Smooth muscle cell (in vitro differentiated cells): ENCODE data around the gene DEUP1. TPM values are rescaled to one million over a fixed set of nuclear protein-coding genes. Genes with fewer than 3 reads are reported as not detected.
A peak's percentile ranks its signal among the peaks of the same experiment; 100 is the strongest.

Experiments used
- DNase-seq: peaks from one replicate; lab custom pipeline; 2025; ENCODE audit not compliant: unreplicated experiment; lab: John Stamatoyannopoulos, UW
- H2AFZ ChIP-seq: fragments of 200-600 bp; sonication (generic); 2 replicates; pipeline ENCODE4 v1.6.0; 2016; ENCODE audit warnings: antibody characterized with exemption, low read depth, mild to moderate bottlenecking
- H3F3A ChIP-seq: fragments of 200-600 bp; sonication (generic); 2 replicates; pipeline ENCODE4 v1.6.0; 2017; ENCODE audit warnings: antibody characterized with exemption, low read depth
- H3K27ac ChIP-seq: fragments of 200-600 bp; sonication (generic); 2 replicates; pipeline ENCODE4 v1.5.1; 2016; ENCODE audit warnings: low read depth, mild to moderate bottlenecking
- H3K27me3 ChIP-seq: fragments of 200-600 bp; sonication (generic); 2 replicates; pipeline ENCODE4 v1.6.1; 2016; ENCODE audit warnings: low read depth, mild to moderate bottlenecking
- H3K36me3 ChIP-seq: fragments of 200-600 bp; sonication (generic); 2 replicates; pipeline ENCODE4 v1.5.1; 2016; ENCODE audit warnings: low read depth
- H3K4me1 ChIP-seq: fragments of 200-600 bp; sonication (generic); 2 replicates; pipeline ENCODE4 v1.5.1; 2016; ENCODE audit warnings: low read depth
- H3K4me2 ChIP-seq: fragments of 200-600 bp; sonication (generic); 2 replicates; pipeline ENCODE4 v1.6.0; 2016; ENCODE audit warnings: mild to moderate bottlenecking
- H3K4me3 ChIP-seq: fragments of 200-600 bp; sonication (generic); 2 replicates; pipeline ENCODE4 v1.5.1; 2016; ENCODE audit warnings: mild to moderate bottlenecking
- H3K79me2 ChIP-seq: fragments of 200-600 bp; sonication (generic); 2 replicates; pipeline ENCODE4 v1.6.0; 2016; ENCODE audit warnings: low read depth, mild to moderate bottlenecking
- H3K9ac ChIP-seq: fragments of 200-600 bp; sonication (generic); 2 replicates; pipeline ENCODE4 v1.6.0; 2016; ENCODE audit warnings: low read depth
- H3K9me3 ChIP-seq: fragments of 200-600 bp; sonication (generic); replicated peaks from 2 replicates; pipeline ENCODE4 v1.5.1; 2016; ENCODE audit warnings: low read depth
- H4K20me1 ChIP-seq: fragments of 200-600 bp; sonication (generic); 2 replicates; pipeline ENCODE4 v1.6.0; 2016; ENCODE audit warnings: low read depth
- CTCF ChIP-seq: fragments of 200-600 bp; sonication (generic); IDR thresholded peaks from 2 replicates; pipeline ENCODE4 v1.5.1; 2017; ENCODE audit warnings: borderline replicate concordance, mild to moderate bottlenecking, antibody characterized with exemption; ENCODE audit not compliant: insufficient read depth, poor library complexity, severe bottlenecking
- WGBS: methylation state at CpG from one replicate; pipeline ENCODE4 v1.1.7; 2016; ENCODE audit warnings: low lambda C conversion rate; 5-methylcytosine and 5-hydroxymethylcytosine counted together
- polyA plus RNA-seq: library from polyadenylated mRNA; unstranded; fragments of >200 nt; fragmentation: Nextera tagmentation; extraction: Ambion mirVana; gene quantifications from 2 replicates; pipeline ENCODE4 v1.2.1, GENCODE V29; 2016
- total RNA-seq: library from RNA; depleted of rRNA; stranded (reverse); fragments of >200 nt; gene quantifications from 2 replicates; pipeline ENCODE4 v1.2.3, GENCODE V29; 2014

The DEUP1 gene
- total RNA-seq (0.54 and 0.90 TPM in 2 replicates), polyA plus RNA-seq (0.56 TPM in 1 of 2 replicates, not detected in the other)

GRCh38 chr11:93330446-93330984, at the start of gene DEUP1:
Gene DEUP1, plus strand, starts transcription at chr11:93330742. Its CDS starts 1,518 bp downstream, at chr11:93332260.
- no peaks in the 10 kb centered on the region for H4K20me1 ChIP-seq
- no peak within 1 kb of the TSS for H3K27ac ChIP-seq
- H2AFZ ChIP-seq, result peak within 1 kb of the TSS; percentile 98
- no peaks in the 10 kb centered on the region for H3K79me2 ChIP-seq
- H3K9ac ChIP-seq, result peak within 1 kb of the TSS; percentile 29
- DNase-seq, result peak; percentile 9
- H3K27me3 ChIP-seq, result no peaks in the 10 kb centered on the region
- TF ChIP-seq CTCF, result no peak
- H3K36me3 ChIP-seq, result no peaks in the 10 kb centered on the region
- H3K4me2 ChIP-seq, result peak within 1 kb of the TSS; percentile 88
- WGBS, result 4% methylated on average over 45 of the region's 73 CpGs
- H3K4me3 ChIP-seq, result peak within 1 kb of the TSS; percentile 62
- no peaks in the 10 kb centered on the region for H3F3A ChIP-seq
- no peaks in the 10 kb centered on the region for H3K4me1 ChIP-seq
- H3K9me3 ChIP-seq, result no peaks in the 10 kb centered on the region

GRCh38 chr11:93285430-93285829, 45.1 kb upstream of the DEUP1 start:
- no peak overlapping the region for H2AFZ ChIP-seq
- no peaks in the 10 kb centered on the region for H3K79me2 ChIP-seq
- H3K4me2 ChIP-seq, result no peak overlapping the region
- no peak overlapping the region for H3K27ac ChIP-seq
- TF ChIP-seq CTCF, result no peak
- H3K4me3 ChIP-seq, result no peak overlapping the region
- H3F3A ChIP-seq, result no peaks in the 10 kb centered on the region
- no peaks in the 10 kb centered on the region for H4K20me1 ChIP-seq
- H3K9me3 ChIP-seq, result no peaks in the 10 kb centered on the region
- DNase-seq, result no peak
- 73% methylated on average over 2 of the region's 2 CpGs for WGBS
- H3K9ac ChIP-seq, result no peak overlapping the region
- no peaks in the 10 kb centered on the region for H3K27me3 ChIP-seq
- no peaks in the 10 kb centered on the region for H3K4me1 ChIP-seq
- no peaks in the 10 kb centered on the region for H3K36me3 ChIP-seq

GRCh38 chr11:93287434-93287833, 43.1 kb upstream of the DEUP1 start:
- Histone ChIP-seq H3K27ac (no peak overlapping the region), H3K79me2 (no peaks in the 10 kb centered on the region), H3K36me3 (no peaks in the 10 kb centered on the region), H3K9ac (no peak overlapping the region), H3K9me3 (no peaks in the 10 kb centered on the region), H3K27me3 (no peaks in the 10 kb centered on the region), H3F3A (no peaks in the 10 kb centered on the region), H3K4me2 (no peak overlapping the region), H4K20me1 (no peaks in the 10 kb centered on the region), H3K4me1 (peaks cover 6% of the 10 kb centered on the region), H2AFZ (no peak overlapping the region), H3K4me3 (no peak overlapping the region)
- no peak for TF ChIP-seq CTCF
- DNase-seq, result no peak
- 95% methylated on average over 2 of the region's 2 CpGs for WGBS

- H3K79me2 ChIP-seq, result no peaks in the 10 kb centered on the region
- no peaks in the 10 kb centered on the region for H3K9me3 ChIP-seq
- 96% methylated on average over 3 of the region's 3 CpGs for WGBS
- H3F3A ChIP-seq, result no peaks in the 10 kb centered on the region
- no peaks in the 10 kb centered on the region for H3K36me3 ChIP-seq
- no peak for TF ChIP-seq CTCF
- no peak overlapping the region for H3K27ac ChIP-seq
- no peak overlapping the region for H3K4me3 ChIP-seq
- peaks cover 7% of the 10 kb centered on the region for H3K4me1 ChIP-seq
- H3K9ac ChIP-seq, result no peak overlapping the region
- DNase-seq, result no peak
- H3K27me3 ChIP-seq, result no peaks in the 10 kb centered on the region
- H2AFZ ChIP-seq, result no peak overlapping the region
- H4K20me1 ChIP-seq, result no peaks in the 10 kb centered on the region
- H3K4me2 ChIP-seq, result no peak overlapping the region
These were observed 42.5 kb upstream of the DEUP1 start for GRCh38 chr11:93288079-93288478.
